HepG2 (cell line): ENCODE measurements around the gene PIK3IP1. TPM values are rescaled to one million over a fixed set of nuclear protein-coding genes. Genes with fewer than 3 reads are reported as not detected.

Experiments used
- ARNTL ChIP-seq: sonication (generic); formaldehyde crosslinking; IDR thresholded peaks from 2 replicates; pipeline ENCODE4 v1.4.0; 2020; ENCODE audit warnings: mild to moderate bottlenecking, missing genetic modification reagents
- ATF7-NPFF ChIP-seq: sonication (generic); formaldehyde crosslinking; IDR thresholded peaks from 2 replicates; pipeline ENCODE4 v1.8.1; 2023; ENCODE audit warnings: mild to moderate bottlenecking, low read depth, missing genetic modification reagents, moderate library complexity
- DPF2 ChIP-seq: sonication (generic); formaldehyde crosslinking; IDR thresholded peaks from 2 replicates; pipeline ENCODE4 v1.4.0; 2020; ENCODE audit warnings: mild to moderate bottlenecking, low read depth, missing genetic modification reagents, borderline replicate concordance
- GABPA ChIP-seq, 2 experiments: IDR thresholded peaks; 2 replicates each; pipeline ENCODE4 v1.6.1; 2011 to 2016; ENCODE audit warnings: low read depth in 2 of 2, low read length in 1 of 2, missing biosample characterization in 1 of 2, missing genetic modification characterization in 1 of 2
- KDM2A ChIP-seq: sonication (generic); formaldehyde crosslinking; IDR thresholded peaks from 2 replicates; pipeline ENCODE4 v1.4.0; 2020; ENCODE audit warnings: low read depth, missing genetic modification reagents, borderline replicate concordance
- NRL ChIP-seq: sonication (generic); formaldehyde crosslinking; IDR thresholded peaks from 2 replicates; pipeline ENCODE4 v1.5.0; 2020; ENCODE audit warnings: missing genetic modification reagents, mild to moderate bottlenecking, moderate library complexity, borderline replicate concordance
- PAX8 ChIP-seq: sonication (generic); formaldehyde crosslinking; IDR thresholded peaks from 2 replicates; pipeline ENCODE4 v1.8.0; 2022; ENCODE audit warnings: mild to moderate bottlenecking, missing genetic modification reagents, borderline replicate concordance
- PLRG1 ChIP-seq: fragments of 450-650 bp; conservative IDR thresholded peaks from 2 replicates; pipeline ENCODE4 v1.6.1; 2016
- TBL1XR1 ChIP-seq: fragments of 150-350 bp; IDR thresholded peaks from 2 replicates; pipeline ENCODE4 v1.6.1; 2014; ENCODE audit warnings: borderline replicate concordance, low read length; ENCODE audit not compliant: partially characterized antibody
- ZMAT3 ChIP-seq: sonication (generic); formaldehyde crosslinking; conservative IDR thresholded peaks from 2 replicates; pipeline ENCODE4 v1.7.0; 2021; ENCODE audit warnings: missing genetic modification reagents
- polyA plus RNA-seq, 8 experiments: library from polyadenylated mRNA; depleted of rRNA in 3 of 8; stranded (reverse) in 7 of 8; unstranded in 1 of 8; fragments of >200 nt; fragmentation: Illumina TruSeq in 4 of 8; extraction: Trizol in 4 of 8; gene quantifications; 2 replicates each; pipeline versions ENCODE4 v1.2.1 to v1.2.3, GENCODE V29; 2011 to 2016; ENCODE audit warnings: low read depth in 4 of 8, missing spikeins in 1 of 8, mixed read lengths in 1 of 8; ENCODE audit not compliant: insufficient read depth in 1 of 8
- total RNA-seq, 5 experiments: library from RNA; depleted of rRNA; stranded (reverse); fragments of >200 nt; fragmentation: Illumina TruSeq; extraction: Trizol; gene quantifications; 2 replicates each; pipeline ENCODE4 v1.2.3, GENCODE V29; 2016; ENCODE audit warnings: low read depth in 1 of 5
- TF ChIP-seq, protein P1 (sequence below): sonication (generic); formaldehyde crosslinking; IDR thresholded peaks from 2 replicates; pipeline ENCODE4 v1.8.0; 2022; ENCODE audit warnings: missing genetic modification reagents, mild to moderate bottlenecking, moderate library complexity, borderline replicate concordance
- TF ChIP-seq, protein P2 (sequence below): sonication (generic); formaldehyde crosslinking; IDR thresholded peaks from 2 replicates; pipeline ENCODE4 v1.4.0; 2020; ENCODE audit warnings: missing genetic modification reagents
- TF ChIP-seq, protein P3 (sequence below): sonication (generic); formaldehyde crosslinking; IDR thresholded peaks from 2 replicates; pipeline ENCODE4 v1.4.0; 2020; ENCODE audit warnings: missing genetic modification reagents, borderline replicate concordance
- TF ChIP-seq, protein P4 (sequence below): sonication (generic); formaldehyde crosslinking; IDR thresholded peaks from 2 replicates; pipeline ENCODE4 v1.4.0; 2020; ENCODE audit warnings: mild to moderate bottlenecking, low read depth, missing genetic modification reagents
- TF ChIP-seq, protein P5 (sequence below): sonication (generic); formaldehyde crosslinking; conservative IDR thresholded peaks from 2 replicates; pipeline ENCODE4 v1.4.0; 2020; ENCODE audit warnings: missing genetic modification reagents

PIK3IP1 gene
- total and polyA plus RNA-seq, 2 of the 13 experiments (the other 11 are each of a cell fraction or from before 2014, with no cell fraction given) = 1.3 to 2.5 TPM

GRCh38 chr22:31250740-31251600, 41.3 kb downstream of the PIK3IP1 start (continued):
- TF ChIP-seq, protein P1, sequence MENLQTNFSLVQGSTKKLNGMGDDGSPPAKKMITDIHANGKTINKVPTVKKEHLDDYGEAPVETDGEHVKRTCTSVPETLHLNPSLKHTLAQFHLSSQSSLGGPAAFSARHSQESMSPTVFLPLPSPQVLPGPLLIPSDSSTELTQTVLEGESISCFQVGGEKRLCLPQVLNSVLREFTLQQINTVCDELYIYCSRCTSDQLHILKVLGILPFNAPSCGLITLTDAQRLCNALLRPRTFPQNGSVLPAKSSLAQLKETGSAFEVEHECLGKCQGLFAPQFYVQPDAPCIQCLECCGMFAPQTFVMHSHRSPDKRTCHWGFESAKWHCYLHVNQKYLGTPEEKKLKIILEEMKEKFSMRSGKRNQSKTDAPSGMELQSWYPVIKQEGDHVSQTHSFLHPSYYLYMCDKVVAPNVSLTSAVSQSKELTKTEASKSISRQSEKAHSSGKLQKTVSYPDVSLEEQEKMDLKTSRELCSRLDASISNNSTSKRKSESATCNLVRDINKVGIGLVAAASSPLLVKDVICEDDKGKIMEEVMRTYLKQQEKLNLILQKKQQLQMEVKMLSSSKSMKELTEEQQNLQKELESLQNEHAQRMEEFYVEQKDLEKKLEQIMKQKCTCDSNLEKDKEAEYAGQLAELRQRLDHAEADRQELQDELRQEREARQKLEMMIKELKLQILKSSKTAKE (CRISPR knock-in tag) = no peak
- TF ChIP-seq NRL (no peak), PAX8 (CRISPR knock-in tag) (no peak), DPF2 (CRISPR knock-in tag) (no peak), ATF7-NPFF (CRISPR knock-in tag) (no peak), GABPA (IDR thresholded peaks at IDR 0.05; ENCODE audit: low read depth, low read length) (no peak), GABPA (CRISPR knock-in tag; IDR thresholded peaks at IDR 0.05; ENCODE audit: low read depth) (no peak), TBL1XR1 (peak; percentile 31), ARNTL (no peak), KDM2A (CRISPR knock-in tag) (no peak), ZMAT3 (CRISPR knock-in tag) (no peak), PLRG1 (no peak)
- TF ChIP-seq, protein P2, sequence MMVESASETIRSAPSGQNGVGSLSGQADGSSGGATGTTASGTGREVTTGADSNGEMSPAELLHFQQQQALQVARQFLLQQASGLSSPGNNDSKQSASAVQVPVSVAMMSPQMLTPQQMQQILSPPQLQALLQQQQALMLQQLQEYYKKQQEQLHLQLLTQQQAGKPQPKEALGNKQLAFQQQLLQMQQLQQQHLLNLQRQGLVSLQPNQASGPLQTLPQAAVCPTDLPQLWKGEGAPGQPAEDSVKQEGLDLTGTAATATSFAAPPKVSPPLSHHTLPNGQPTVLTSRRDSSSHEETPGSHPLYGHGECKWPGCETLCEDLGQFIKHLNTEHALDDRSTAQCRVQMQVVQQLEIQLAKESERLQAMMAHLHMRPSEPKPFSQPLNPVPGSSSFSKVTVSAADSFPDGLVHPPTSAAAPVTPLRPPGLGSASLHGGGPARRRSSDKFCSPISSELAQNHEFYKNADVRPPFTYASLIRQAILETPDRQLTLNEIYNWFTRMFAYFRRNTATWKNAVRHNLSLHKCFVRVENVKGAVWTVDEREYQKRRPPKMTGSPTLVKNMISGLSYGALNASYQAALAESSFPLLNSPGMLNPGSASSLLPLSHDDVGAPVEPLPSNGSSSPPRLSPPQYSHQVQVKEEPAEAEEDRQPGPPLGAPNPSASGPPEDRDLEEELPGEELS (CRISPR knock-in tag) = 0 out of 2 replicates have a peak, but pooled peaks have one; percentile 22
- TF ChIP-seq, protein P3, sequence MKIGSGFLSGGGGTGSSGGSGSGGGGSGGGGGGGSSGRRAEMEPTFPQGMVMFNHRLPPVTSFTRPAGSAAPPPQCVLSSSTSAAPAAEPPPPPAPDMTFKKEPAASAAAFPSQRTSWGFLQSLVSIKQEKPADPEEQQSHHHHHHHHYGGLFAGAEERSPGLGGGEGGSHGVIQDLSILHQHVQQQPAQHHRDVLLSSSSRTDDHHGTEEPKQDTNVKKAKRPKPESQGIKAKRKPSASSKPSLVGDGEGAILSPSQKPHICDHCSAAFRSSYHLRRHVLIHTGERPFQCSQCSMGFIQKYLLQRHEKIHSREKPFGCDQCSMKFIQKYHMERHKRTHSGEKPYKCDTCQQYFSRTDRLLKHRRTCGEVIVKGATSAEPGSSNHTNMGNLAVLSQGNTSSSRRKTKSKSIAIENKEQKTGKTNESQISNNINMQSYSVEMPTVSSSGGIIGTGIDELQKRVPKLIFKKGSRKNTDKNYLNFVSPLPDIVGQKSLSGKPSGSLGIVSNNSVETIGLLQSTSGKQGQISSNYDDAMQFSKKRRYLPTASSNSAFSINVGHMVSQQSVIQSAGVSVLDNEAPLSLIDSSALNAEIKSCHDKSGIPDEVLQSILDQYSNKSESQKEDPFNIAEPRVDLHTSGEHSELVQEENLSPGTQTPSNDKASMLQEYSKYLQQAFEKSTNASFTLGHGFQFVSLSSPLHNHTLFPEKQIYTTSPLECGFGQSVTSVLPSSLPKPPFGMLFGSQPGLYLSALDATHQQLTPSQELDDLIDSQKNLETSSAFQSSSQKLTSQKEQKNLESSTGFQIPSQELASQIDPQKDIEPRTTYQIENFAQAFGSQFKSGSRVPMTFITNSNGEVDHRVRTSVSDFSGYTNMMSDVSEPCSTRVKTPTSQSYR (CRISPR knock-in tag) = no peak
- TF ChIP-seq, protein P4, sequence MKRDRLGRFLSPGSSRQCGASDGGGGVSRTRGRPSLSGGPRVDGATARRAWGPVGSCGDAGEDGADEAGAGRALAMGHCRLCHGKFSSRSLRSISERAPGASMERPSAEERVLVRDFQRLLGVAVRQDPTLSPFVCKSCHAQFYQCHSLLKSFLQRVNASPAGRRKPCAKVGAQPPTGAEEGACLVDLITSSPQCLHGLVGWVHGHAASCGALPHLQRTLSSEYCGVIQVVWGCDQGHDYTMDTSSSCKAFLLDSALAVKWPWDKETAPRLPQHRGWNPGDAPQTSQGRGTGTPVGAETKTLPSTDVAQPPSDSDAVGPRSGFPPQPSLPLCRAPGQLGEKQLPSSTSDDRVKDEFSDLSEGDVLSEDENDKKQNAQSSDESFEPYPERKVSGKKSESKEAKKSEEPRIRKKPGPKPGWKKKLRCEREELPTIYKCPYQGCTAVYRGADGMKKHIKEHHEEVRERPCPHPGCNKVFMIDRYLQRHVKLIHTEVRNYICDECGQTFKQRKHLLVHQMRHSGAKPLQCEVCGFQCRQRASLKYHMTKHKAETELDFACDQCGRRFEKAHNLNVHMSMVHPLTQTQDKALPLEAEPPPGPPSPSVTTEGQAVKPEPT = no peak
- TF ChIP-seq, protein P5, sequence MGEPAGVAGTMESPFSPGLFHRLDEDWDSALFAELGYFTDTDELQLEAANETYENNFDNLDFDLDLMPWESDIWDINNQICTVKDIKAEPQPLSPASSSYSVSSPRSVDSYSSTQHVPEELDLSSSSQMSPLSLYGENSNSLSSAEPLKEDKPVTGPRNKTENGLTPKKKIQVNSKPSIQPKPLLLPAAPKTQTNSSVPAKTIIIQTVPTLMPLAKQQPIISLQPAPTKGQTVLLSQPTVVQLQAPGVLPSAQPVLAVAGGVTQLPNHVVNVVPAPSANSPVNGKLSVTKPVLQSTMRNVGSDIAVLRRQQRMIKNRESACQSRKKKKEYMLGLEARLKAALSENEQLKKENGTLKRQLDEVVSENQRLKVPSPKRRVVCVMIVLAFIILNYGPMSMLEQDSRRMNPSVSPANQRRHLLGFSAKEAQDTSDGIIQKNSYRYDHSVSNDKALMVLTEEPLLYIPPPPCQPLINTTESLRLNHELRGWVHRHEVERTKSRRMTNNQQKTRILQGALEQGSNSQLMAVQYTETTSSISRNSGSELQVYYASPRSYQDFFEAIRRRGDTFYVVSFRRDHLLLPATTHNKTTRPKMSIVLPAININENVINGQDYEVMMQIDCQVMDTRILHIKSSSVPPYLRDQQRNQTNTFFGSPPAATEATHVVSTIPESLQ (CRISPR knock-in tag) = no peak
